CD4-positive, alpha-beta T cell treated with Interleukin-21 for 1 hour (primary cell): ENCODE results near the gene ADD2.

ENCODE experiments used
- DNase-seq: peaks from one replicate; pipeline ENCODE4 v3.0.0-alpha.2; 2020

Gene ADD2

DNA sequence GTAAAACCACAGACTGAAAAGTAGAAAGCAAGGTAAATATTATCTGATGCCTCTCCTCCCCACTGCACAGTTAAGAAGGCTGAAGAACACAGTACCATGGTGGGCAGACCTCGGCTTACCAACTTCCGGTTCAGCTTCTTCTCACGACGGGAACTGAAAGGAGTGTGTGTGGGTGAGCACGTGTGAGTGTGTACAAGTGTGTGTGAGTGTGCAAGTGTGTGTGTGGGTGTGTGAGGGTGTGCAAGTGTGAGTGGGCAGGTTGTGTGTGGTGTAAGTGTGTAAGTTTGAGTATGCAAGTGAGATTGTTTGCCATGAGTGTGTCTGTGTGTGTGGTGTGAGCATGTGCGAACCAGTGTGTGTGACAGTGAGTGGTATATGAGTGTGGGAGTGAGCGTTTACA is 103.5 kb downstream of the ADD2 start:
- DNase-seq: peak; percentile 16

DNA sequence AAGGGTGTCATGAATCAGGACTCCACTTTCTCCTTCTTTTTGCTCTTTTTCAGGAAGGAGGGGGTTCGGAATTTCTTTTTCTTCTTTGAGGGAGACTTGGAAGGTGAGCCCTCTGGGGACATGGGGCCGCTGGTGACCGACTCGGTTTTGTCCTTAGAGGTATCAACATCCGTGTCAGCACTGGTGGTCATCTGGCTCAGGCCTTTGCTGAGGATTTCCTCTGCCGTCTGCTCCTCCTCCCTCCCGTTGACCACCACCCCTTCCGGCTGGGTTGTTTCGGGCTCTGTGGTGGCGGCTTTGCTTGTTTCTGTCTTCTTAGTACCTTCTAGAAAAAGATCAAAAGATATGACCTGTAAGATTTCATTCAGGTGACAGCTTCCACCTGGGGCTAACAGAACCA is 104.6 kb downstream of the ADD2 start:
- no peak for DNase-seq

DNA sequence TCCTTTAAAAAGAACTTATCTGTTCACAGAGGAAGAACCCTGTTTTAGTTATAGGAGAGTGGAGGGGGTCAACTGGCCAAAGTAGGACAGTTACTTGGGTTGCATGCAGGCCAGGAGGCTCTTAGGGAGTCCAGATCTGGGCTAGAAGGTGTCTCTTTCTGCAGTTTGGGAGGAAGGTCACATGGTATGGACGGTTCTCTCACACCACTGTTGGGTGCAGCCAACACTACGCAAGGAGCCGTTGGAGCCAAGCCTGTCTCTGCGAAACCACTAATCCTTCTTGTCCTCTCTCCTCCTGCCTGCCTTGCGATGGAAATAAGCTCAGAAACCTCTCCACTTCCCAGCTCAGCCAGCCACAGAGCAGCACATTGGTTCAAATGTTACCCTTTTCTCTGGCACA is 108.4 kb downstream of the ADD2 start:
- DNase-seq: no peak

DNA sequence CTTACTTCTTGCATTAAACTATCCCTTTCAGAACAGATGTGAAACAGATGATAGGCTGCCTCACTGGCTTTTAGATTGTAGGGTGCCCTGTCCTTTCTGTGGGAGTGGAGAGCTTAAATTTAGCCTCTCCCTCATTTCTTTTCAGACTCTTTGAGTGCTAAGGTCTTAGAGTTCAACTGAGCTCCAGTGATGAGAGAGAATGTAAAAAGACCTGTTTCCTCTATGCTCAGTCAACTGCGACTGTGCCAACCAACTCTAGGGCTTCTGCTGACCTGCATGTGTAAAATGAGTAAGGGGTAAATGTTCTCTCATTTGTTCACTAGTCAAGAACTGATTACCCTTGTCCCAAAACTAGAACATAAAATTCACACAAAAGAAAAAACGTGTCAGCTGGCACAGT is 109.5 kb downstream of the ADD2 start:
- DNase-seq: no peak

DNA sequence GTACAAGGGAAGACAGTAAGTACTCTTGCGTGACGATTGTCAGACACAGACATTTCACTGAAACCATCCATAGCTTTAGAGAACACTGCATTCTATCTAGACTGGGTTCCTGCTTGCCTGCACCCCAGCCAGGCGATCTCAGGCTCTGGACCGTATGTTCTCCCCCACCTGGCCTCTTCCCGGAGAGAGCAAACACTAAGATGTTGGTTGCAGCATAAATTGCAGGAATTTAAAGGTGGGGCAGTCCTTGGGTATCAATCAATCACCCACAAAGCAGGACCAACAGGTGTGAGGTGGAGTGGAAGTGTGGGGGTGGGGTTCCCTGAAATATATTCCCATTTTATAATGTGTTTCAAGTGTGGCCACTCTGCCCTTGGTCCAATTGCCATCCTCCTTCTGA is 110.8 kb downstream of the ADD2 start:
- no peak for DNase-seq

DNA sequence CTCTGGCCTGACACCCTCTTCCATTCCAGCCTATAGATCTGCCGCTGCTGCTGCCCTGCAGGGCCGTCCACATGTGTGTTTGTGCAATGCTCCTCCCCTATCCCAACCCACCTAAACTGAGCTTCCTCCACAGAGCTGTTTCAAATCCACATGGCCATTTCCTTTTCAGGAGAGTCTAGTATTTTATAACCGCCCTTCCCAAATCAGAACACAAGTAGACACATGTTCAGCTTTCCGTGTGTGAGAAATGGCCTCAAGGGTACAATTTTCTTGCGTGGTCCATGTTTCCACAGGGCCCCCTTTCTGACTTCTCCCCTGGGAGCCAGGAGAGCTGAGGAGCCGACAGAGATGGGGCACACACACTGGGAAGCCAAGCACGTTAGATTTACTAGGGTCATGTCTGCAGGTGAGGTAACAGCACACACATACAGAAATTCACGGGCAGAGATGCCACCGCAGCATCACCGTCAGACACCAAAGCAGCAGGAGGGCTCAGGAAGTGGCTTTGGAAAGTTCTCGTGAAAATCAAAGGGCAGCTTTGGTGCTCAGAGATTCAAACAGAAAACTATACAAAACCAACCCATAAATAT is 111.5 kb downstream of the ADD2 start:
- peak; percentile 23 for DNase-seq

DNA sequence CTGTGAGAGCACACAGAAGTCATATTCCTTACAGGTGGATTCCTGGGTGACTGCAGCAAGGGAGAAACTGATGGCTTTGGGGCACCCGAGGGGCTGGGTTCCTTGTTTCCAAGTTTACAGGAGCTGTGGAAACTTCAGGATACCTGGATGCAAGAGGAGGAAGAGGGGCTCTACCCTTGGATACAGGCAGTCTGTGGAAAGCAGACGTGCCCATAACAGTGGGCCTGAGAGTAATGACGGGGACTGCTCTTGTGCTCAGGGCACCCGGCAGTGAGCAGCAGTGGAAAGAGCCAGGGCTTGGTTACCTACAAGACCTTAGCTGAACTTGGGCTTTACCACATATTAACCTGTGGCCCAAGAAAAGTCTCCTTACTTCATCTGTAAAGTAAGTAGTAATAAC is 112.2 kb downstream of the ADD2 start:
- no peak for DNase-seq

DNA sequence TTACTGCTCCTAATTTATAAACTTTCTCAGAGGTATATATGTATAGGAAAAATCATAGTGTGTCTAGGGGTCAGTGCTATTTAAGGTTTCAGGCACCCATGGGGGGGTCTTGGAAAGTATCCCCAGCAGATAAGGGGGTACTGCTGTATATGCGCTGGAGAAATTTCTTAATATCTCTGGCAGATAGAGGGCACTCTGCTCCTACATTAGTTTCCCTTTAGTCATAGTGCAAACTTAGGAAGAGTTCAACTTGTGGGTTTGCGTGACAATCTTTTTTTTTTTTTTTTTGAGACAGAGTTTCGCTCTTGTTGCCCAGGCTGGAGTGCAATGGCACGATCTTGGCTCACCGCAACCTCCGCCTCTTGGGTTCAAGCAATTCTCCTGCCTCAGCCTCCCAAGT is 112.8 kb downstream of the ADD2 start:
- DNase-seq: peak; percentile 26

DNA sequence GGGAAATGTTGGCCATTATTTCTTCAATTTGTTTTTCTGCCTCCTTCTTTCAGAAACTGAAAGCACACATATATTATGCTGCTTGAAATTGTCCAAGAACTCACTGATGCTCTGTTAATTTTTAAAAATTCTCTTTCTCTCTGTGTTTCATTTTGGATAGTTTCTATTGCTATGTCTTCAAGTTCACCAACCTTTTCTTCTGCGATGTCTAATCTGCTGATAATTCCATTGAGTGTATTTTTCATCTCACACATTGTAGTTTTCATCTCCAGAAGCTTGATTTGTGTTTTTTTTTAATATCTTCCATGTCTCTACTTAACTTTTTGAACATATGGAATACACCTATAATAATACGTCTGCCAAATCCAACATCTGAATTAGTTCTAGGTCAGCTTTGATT is 116.3 kb downstream of the ADD2 start:
- no peak for DNase-seq

DNA sequence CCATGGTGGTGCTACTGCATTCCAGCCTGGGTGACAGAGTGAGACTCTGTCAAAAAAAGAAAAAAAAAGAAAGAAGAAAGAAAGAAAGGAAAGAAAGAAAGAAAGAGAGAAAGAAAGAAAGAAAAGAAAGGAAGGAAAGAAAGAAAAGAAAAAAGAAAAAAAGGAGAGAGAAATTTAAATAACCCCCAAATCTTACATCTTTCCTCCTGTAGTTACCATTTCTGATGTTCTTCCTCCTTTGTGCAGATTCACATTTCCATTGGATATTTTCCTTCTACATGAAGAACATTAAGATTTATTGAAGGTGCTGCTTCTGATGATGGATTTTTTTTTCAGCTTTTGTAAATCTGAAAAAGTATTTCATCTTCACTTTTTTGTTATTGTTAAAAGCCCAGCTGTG is 117.0 kb downstream of the ADD2 start:
- no peak for DNase-seq

DNA sequence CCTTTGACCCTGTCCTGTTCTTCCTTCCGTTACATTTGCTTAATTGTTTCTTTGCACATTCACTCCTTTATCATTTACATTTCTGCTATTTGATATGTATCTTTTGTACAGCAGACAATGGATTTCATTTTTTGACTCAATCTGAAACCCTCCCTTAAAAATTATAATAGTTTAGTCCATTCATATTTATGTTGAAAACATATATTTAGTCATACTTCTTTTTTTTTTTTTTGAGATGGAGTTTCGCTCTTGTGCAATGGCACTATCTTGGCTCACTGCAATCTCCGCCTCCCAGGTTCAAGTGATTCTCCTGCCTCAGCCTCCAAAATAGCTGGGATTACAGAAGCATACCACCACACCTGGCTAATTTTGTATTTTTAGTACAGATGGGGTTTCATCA is 119.0 kb downstream of the ADD2 start:
- no peak for DNase-seq

DNA sequence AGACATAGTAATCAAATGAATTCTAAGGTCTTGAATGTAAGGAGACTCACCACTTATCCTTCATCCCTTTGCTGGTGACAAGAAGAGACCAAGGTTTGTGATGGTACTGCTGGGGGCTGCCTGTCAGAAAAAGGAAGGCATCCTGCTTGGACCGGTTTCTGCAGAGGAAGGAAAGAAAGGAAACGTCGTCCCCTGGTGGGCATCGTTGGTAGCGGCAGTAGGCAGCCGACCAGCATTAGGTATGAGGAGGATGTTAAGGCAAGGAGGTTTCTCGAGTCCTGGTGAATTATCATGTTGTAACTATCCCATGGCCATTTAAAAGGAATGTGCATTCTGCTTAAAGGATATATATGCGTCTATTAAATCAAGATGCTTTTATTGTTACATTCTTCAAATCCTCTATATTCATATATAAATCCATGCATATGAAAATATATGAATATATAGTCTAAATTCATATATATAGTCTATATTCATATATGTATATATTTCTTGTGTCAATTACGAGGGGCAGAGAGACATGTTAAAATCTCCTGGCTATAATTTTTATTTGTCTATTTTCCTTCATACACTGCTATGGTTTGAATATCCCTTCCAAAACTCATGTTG is 120.0 kb downstream of the ADD2 start:
- DNase-seq: peak; percentile 68

DNA sequence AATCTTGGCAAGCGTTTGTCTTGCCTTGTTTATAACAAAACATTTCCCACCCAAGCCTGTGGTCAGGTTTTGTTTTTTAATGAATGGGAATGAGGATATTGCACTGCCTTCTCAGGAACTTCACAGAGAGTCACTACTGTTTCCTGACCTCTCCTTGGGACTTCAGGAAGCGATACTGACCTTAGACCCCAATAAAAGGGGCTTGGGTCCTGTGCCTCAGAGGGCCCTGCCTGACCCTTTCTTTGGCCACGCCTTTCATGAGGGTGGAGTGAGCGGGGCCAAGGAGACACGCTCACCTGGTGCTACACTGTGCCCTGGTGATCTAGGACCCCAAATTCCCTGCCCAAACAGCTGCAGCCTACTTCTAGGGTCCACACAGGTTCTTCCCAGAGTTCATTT is 121.6 kb downstream of the ADD2 start:
- no peak for DNase-seq

DNA sequence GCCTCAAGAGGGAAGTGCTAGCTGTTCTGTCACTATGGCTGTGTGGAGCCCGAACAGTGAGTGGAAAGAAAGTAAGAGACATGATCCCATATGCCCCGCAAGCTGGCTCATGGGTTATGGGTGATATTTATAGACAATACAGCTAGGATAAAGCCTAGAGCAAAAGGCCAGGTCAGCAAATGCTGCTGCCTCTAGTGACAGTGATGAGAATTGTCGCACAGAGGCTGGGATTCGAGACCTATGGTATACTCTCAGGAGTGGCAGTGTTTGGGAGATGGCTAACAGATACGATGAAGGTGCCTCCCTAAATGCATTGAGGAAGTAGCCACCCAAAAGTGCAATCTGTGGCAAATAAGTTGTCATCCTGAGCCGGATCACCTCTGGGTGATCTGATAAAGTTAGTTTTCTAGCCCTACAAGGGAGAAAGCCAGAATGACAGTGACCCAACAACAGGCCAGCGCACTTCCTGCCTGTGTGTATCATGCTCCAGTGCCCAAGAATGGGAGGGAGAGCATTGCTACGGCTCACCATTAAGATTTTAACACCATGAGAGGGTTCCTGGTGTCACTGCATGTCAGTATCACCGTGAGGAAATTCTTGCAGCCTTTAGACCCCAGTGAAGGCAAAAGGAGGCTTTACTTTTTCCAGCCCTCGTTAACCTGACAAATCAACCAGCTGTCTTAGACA is 122.1 kb downstream of the ADD2 start:
- no peak for DNase-seq

DNA sequence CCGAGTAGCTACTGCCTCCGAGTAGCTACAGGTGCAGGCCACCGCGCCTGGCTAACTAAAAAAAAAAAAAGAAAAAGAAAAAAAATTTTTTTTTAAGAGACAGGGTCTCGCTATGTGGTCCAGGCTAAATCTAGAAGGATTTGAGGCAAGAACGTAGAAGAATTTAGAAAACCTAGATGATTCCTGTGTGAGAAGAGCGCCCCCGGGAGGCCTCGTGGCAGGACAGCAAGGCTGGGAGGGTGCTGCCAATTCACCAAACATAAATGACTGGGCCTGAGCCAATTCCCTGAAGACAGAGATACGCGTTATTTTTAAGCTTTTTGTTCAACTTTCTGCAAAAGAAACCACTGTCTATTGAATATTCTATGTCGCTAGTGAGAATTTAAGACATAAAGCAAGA is 124.3 kb downstream of the ADD2 start:
- no peak for DNase-seq

DNA sequence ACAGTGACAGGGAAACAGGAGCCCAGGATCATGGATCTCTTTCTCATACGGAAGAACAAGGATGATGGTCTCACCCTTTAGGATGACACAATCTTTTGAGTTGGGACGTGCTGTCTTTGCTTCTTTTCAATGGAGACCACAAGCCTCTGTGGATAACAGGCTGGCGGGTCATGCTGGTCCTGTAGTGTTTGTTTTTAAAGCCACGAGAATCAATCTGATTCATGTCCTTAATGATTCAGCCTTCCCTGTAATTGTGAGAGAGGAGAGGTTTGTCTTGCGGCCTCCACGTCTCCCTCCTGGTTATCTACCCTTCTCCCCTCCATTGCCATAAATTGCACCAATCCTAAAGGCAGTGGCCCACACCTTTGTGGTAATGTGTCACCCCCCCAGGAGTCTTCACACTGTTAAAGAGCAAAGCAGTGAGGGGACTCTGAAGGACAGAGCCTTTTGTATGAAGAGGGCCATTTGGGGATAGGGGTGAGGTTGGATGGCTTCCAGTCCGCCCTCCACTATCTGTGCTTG is 126.7 kb downstream of the ADD2 start:
- no peak for DNase-seq

DNA sequence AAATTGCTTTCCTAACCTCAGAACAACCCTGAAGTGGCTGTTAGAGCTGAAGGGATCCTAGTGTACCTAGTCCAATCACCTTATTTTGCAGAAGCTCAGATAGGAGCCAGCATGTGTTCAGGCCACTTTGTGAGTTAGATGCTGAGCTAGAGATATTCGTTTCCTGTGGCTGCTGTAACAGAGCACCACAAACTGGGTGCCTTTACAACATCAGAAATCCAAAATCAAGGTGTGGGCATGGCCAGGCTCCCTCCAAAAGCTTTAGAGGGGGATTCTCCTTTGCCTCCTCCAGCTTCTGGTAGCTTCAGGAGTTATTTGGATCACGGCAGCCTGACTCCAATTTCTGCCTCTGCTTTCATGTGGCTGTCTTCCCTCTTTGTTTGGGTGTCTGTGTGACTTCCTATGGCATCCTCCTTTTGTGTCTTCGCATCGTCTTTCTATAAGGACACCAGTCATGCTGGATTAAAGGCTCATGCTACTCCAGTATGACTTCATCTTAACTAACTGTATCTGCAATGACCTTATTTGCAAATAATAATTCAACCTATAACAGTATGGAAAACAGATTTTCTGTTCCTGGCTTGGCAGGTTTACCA is 128.1 kb downstream of the ADD2 start:
- no peak for DNase-seq

DNA sequence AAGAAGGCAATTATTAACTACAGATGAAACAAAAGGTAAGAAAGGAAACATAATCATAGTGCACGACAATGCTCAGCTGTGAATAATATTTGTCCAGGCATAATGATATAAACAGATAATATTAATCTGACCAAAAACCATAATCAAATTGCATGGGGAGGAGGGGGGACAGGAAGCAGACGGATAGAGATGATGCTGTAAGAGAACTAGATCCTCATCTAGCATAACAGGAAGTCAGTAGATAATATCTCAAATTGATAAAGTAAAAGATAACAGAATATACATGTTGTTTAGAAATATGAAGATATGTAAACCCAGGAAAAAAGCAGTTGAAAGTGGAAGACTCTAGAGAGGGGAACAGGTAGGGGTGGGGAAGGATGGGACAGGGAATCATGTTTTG is 129.4 kb downstream of the ADD2 start:
- DNase-seq: no peak

DNA sequence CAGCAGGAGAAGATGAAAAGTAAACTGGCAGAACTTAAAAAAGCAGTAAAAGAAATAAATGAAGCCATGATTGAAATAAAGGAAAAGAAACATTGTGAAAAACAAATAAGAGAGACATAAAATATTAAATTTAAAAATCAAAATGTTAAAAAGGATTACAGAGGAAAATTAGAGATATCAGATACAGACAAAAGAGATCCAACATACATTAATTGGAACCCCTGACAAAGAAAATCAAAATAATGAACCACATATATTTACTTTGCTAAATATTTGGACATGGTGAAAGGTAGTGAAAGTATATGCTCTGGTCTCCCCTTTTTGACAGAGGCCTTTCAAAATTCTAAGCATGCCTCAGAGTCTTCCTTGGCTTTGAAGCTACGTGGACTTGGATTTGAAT is 134.5 kb downstream of the ADD2 start:
- DNase-seq: no peak

DNA sequence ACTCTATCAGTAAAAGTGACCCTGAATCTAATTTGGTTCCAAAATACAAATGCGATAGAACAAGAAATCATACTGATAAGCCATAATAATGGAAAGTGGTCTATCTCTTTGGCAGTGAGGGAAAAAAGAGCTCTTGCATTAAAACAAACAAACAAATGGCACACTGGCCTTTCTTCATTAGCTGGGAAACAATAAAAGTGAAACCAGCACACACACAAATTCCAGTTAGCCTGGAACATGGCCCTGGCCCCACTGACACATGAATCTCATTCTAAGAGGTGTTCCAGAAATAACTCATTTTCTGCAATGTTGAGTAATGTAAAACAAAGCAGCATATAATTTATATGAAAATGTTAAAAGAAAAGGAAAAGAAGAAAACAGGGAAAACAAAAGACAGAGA is 135.0 kb downstream of the ADD2 start:
- DNase-seq: no peak

DNA sequence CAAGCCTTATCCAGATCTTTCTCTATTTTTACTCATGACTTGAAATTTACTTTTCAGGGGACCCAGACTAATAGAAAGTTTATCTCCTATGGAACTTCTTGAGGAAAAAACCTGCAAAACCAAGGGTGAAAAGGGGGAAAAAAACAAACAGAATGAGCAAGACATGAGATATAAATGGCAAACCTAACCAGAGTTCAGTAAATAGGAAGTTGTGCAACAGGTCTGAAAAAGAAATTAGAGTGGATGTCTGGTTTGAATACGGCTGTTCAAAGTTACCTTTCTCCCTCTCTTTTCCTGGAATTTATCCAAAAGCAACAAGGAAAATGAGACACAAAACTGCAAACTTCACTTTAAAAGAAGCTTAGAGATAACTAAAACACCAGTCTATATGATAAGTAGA is 135.6 kb downstream of the ADD2 start:
- DNase-seq: no peak

DNA sequence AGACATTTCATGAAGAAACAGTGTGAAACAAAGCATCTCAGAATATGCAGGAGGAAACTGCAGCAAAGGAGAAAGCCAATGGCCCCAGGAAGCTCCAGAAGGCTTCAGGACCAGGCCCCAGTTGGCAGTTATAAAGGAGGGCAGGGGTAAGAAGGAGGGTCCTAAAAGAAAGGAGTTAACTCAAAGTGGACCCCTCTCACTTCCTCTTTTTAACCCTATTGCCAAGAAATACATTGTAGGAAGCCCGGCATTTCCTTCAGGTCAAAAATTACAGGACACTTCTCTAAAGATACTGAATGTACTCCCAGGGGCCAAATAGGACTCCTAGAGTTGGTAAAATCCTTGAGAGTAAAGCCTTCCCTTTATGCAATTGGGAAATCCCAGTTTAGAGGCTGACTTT is 137.2 kb downstream of the ADD2 start:
- no peak for DNase-seq

DNA sequence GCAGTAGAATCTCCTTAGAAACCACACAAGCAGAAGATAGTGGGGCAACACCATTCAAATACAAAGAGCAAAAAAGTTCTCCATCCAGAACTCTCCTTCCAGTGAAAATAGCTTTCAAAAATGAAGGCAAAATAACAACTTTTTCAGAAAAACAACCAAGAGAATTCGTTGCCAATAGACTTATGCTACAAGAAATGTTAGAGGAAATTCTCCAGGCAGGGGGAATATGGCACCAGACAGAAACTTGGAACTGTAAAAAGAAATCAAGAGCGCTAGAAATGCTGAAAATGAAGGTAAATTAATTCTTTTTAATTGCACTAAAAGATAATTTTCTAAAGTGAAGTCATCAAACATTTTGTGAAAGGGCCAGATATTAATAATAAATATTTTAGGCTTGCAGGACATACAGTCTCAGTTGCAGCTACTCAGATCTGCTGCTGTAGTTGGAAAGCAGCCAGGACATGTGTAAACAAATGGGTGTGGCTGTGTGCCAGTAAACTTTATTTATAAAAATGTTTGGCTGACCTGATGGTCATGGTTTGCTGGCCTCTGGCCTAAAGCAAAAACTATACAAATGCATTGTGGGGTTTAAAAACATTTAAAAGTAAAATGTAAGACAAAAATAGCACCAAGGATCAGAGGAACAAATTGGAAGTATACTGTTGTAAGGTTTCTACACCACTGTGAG is 140.6 kb downstream of the ADD2 start:
- no peak for DNase-seq
